H9 (cell line): ENCODE measurements around the gene KIAA2012. TPM values are rescaled to one million over a fixed set of nuclear protein-coding genes. Genes with fewer than 3 reads are reported as not detected.

Experiments
- DNase-seq: peaks from one replicate; pipeline ENCODE4 v3.0.0-alpha.2; 2017
- H2AFZ ChIP-seq: one replicate; pipeline ENCODE4 v1.6.1; 2013; ENCODE audit warnings: mild to moderate bottlenecking, low read length, control low read depth, moderate library complexity
- H2AK5ac ChIP-seq: 2 replicates; pipeline ENCODE4 v1.6.1; 2013; ENCODE audit warnings: low read length, control low read depth, mixed read lengths; ENCODE audit not compliant: insufficient read length
- H2BK120ac ChIP-seq: one replicate; pipeline ENCODE4 v1.6.1; 2013; ENCODE audit warnings: low read depth, mild to moderate bottlenecking, low read length, control low read depth, inconsistent platforms; ENCODE audit not compliant: poor library complexity, severe bottlenecking
- H2BK12ac ChIP-seq: 2 replicates; pipeline ENCODE4 v1.6.1; 2013; ENCODE audit warnings: low read length, control low read depth, mixed read lengths, low read depth; ENCODE audit not compliant: insufficient read length
- H2BK15ac ChIP-seq: 2 replicates; pipeline ENCODE4 v1.6.1; 2013; ENCODE audit warnings: low read depth, low read length, control low read depth
- H2BK20ac ChIP-seq: one replicate; pipeline ENCODE4 v1.6.1; 2013; ENCODE audit warnings: low read depth, mild to moderate bottlenecking, low read length, control low read depth, inconsistent platforms; ENCODE audit not compliant: poor library complexity, severe bottlenecking
- H2BK5ac ChIP-seq: 2 replicates; pipeline ENCODE4 v1.6.1; 2013; ENCODE audit warnings: low read length, control low read depth, mixed read lengths; ENCODE audit not compliant: insufficient read length
- H3K14ac ChIP-seq: 2 replicates; pipeline ENCODE4 v1.6.1; 2013; ENCODE audit warnings: low read length, control low read depth; ENCODE audit not compliant: insufficient read depth
- H3K18ac ChIP-seq: 2 replicates; pipeline ENCODE4 v1.6.1; 2013; ENCODE audit warnings: low read depth, mild to moderate bottlenecking, mixed read lengths, low read length, control low read depth; ENCODE audit not compliant: insufficient read length
- H3K23ac ChIP-seq: 2 replicates; pipeline ENCODE4 v1.6.1; 2013; ENCODE audit warnings: low read length, control low read depth, mixed read lengths, low read depth; ENCODE audit not compliant: insufficient read length
- H3K23me2 ChIP-seq: 2 replicates; pipeline ENCODE4 v1.6.1; 2013; ENCODE audit warnings: low read depth, mild to moderate bottlenecking, mixed read lengths, low read length, control low read depth; ENCODE audit not compliant: insufficient read length, poor library complexity, severe bottlenecking
- H3K27ac ChIP-seq: 2 replicates; pipeline ENCODE4 v1.5.1; 2013; ENCODE audit warnings: low read length, control low read depth, mixed read lengths, low read depth; ENCODE audit not compliant: insufficient read length
- H3K27me3 ChIP-seq: 2 replicates; pipeline ENCODE4 v1.6.1; 2013; ENCODE audit warnings: low read length, control low read depth, inconsistent platforms; ENCODE audit not compliant: insufficient read depth
- H3K4ac ChIP-seq: 2 replicates; pipeline ENCODE4 v1.6.1; 2013; ENCODE audit warnings: low read depth, mild to moderate bottlenecking, control low read depth, inconsistent platforms, low read length, moderate library complexity
- H3K4me1 ChIP-seq: 2 replicates; pipeline ENCODE4 v1.6.1; 2013; ENCODE audit warnings: low read length, control low read depth, inconsistent platforms; ENCODE audit not compliant: insufficient read depth
- H3K4me2 ChIP-seq: 2 replicates; pipeline ENCODE4 v1.6.1; 2013; ENCODE audit warnings: low read length, control low read depth, mixed read lengths; ENCODE audit not compliant: insufficient read length, insufficient read depth
- H3K56ac ChIP-seq: 2 replicates; pipeline ENCODE4 v1.6.1; 2013; ENCODE audit warnings: low read depth, mild to moderate bottlenecking, mixed read lengths, low read length, control low read depth; ENCODE audit not compliant: insufficient read length
- H3K79me1 ChIP-seq: 2 replicates; pipeline ENCODE4 v1.6.1; 2013; ENCODE audit warnings: low read depth, mild to moderate bottlenecking, moderate library complexity, low read length, control low read depth, inconsistent platforms; ENCODE audit not compliant: insufficient read depth, poor library complexity, severe bottlenecking
- H3K79me2 ChIP-seq: 2 replicates; pipeline ENCODE4 v1.6.1; 2013; ENCODE audit warnings: low read length, control low read depth, inconsistent platforms; ENCODE audit not compliant: insufficient read depth
- H3K9ac ChIP-seq: 2 replicates; pipeline ENCODE4 v1.6.1; 2013; ENCODE audit warnings: low read length, control low read depth, mixed read lengths; ENCODE audit not compliant: insufficient read length; ENCODE audit errors: extremely low read depth
- H3K9me3 ChIP-seq: one replicate; pipeline ENCODE4 v1.6.1; 2013; ENCODE audit warnings: low read depth, low read length, inconsistent platforms; ENCODE audit not compliant: control insufficient read depth
- H3T11ph ChIP-seq: one replicate; pipeline ENCODE4 v1.6.1; 2013; ENCODE audit warnings: mild to moderate bottlenecking, low read length, control low read depth, inconsistent platforms
- H4K20me1 ChIP-seq: one replicate; pipeline ENCODE4 v1.6.1; 2013; ENCODE audit not compliant: control insufficient read depth, insufficient read length, insufficient read depth
- H4K5ac ChIP-seq: 2 replicates; pipeline ENCODE4 v1.6.1; 2013; ENCODE audit warnings: low read depth, mild to moderate bottlenecking, mixed read lengths, low read length, control low read depth; ENCODE audit not compliant: insufficient read length
- H4K8ac ChIP-seq: replicated peaks from 2 replicates; pipeline ENCODE4 v1.6.1; 2013; ENCODE audit warnings: low read length, control low read depth, mixed read lengths, low read depth; ENCODE audit not compliant: insufficient read length
- H4K91ac ChIP-seq: 2 replicates; pipeline ENCODE4 v1.6.1; 2013; ENCODE audit warnings: low read depth, mild to moderate bottlenecking, moderate library complexity, mixed read lengths, low read length, control low read depth; ENCODE audit not compliant: insufficient read length
- H3K27ac Mint-ChIP-seq, 3 experiments: 2 replicates in 2 of 3; 3 replicates in 1 of 3; pipeline ENCODE4 v1.8.0; 2020 to 2021; ENCODE audit warnings: mixed read lengths in 3 of 3, mild to moderate bottlenecking in 1 of 3, moderate library complexity in 1 of 3
- H3K27me3 Mint-ChIP-seq: 2 replicates; pipeline ENCODE4 v1.8.0; 2021; ENCODE audit warnings: low read depth, mild to moderate bottlenecking, moderate library complexity, mixed read lengths
- H3K36me3 Mint-ChIP-seq, 3 experiments: 2 replicates in 2 of 3; 3 replicates in 1 of 3; pipeline ENCODE4 v1.8.0; 2020 to 2021; ENCODE audit warnings: low read depth in 3 of 3, mixed read lengths in 3 of 3; ENCODE audit not compliant: insufficient read depth in 1 of 3
- H3K4me1 Mint-ChIP-seq, 2 experiments: 2 replicates each; pipeline ENCODE4 v1.8.0; 2020; ENCODE audit warnings: mixed read lengths in 2 of 2
- H3K4me3 Mint-ChIP-seq, 2 experiments: 2 replicates in 1 of 2; 3 replicates in 1 of 2; pipeline ENCODE4 v1.8.0; 2020 to 2021; ENCODE audit warnings: mild to moderate bottlenecking in 2 of 2, mixed read lengths in 2 of 2, moderate library complexity in 1 of 2
- H3K9me3 Mint-ChIP-seq, 2 experiments: 2 replicates in 1 of 2; 3 replicates in 1 of 2; pipeline ENCODE4 v1.8.0; 2020; ENCODE audit warnings: mild to moderate bottlenecking in 2 of 2, mixed read lengths in 2 of 2, moderate library complexity in 1 of 2
- CTCF ChIP-seq: fragments of 200-600 bp; sonication (generic); conservative IDR thresholded peaks from 3 replicates; pipeline ENCODE4 v1.8.0; 2021; ENCODE audit warnings: antibody characterized with exemption, mild to moderate bottlenecking
- WGBS: extraction: QIAGEN DNeasy Blood & Tissue Kit; methylation state at CpG from one replicate; pipeline ENCODE4 v1.1.7; 2013; ENCODE audit warnings: missing lambda C conversion rate, low lambda C conversion rate, mixed read lengths; ENCODE audit not compliant: insufficient read length; ENCODE audit errors: extremely low coverage; 5-methylcytosine and 5-hydroxymethylcytosine counted together
- total RNA-seq: library from RNA; stranded (reverse); gene quantifications from 2 replicates; pipeline ENCODE4 v1.2.1, GENCODE V29; 2021

Gene KIAA2012
- total RNA-seq, 1 experiment from 2014 or later, result not detected

GRCh38 chr2:202161151-202161835, 88.2 kb downstream of the KIAA2012 start:
- Histone ChIP-seq H2BK15ac (no peak overlapping the region), H2BK20ac (no peak overlapping the region), H3K9me3 (no peaks in the 10 kb centered on the region), H3K4ac (no peak overlapping the region), H3K27me3 (no peaks in the 10 kb centered on the region), H2AK5ac (no peak overlapping the region), H4K91ac (no peak overlapping the region), H4K5ac (no peak overlapping the region), H2BK12ac (no peak overlapping the region), H3K18ac (no peak overlapping the region), H3K23ac (no peak overlapping the region), H3T11ph (no peak overlapping the region), H4K20me1 (no peaks in the 10 kb centered on the region), H3K14ac (no peak overlapping the region), H3K4me2 (no peak overlapping the region), H3K4me1 (no peaks in the 10 kb centered on the region), H3K27ac (no peak overlapping the region), H3K79me1 (no peaks in the 10 kb centered on the region), H2BK5ac (no peak overlapping the region), H3K56ac (no peak overlapping the region), H2AFZ (no peak overlapping the region), H4K8ac (no peak overlapping the region), H3K9ac (no peak overlapping the region), H2BK120ac (no peak overlapping the region), H3K79me2 (no peaks in the 10 kb centered on the region), H3K23me2 (peaks cover 3% of the 10 kb centered on the region)
- no peak for TF ChIP-seq CTCF
- WGBS, result no CpG with 5 or more reads among the region's 8 CpGs
- Mint-ChIP-seq H3K4me3 (no peak overlapping the region), H3K9me3 (no peaks in the 10 kb centered on the region), H3K27ac (no peak overlapping the region), H3K27me3 (no peaks in the 10 kb centered on the region), H3K36me3 (no peaks in the 10 kb centered on the region), H3K4me1 (peaks cover 6 to 7% of the 10 kb centered on the region in 2 experiments)
- no peak for DNase-seq
